T-helper 17 cell (primary cell): Measurements from ENCODE around the gene NEK7. TPM values are rescaled to one million over a fixed set of nuclear protein-coding genes. Genes with fewer than 3 reads are reported as not detected.
"Not testable (repeated sequence)": the region's sequence is repeated elsewhere in the genome, so short reads cannot be mapped to it uniquely, and the experiment has no call there.

Experiments
- ATAC-seq: fragments of 150-1000 bp; cut with Tn5 transposase; 2 replicates; pipeline ENCODE4 v1.10.0; 2021; ENCODE audit warnings: mild to moderate bottlenecking, moderate library complexity
- DNase-seq, 3 donors: peaks; one replicate each; pipeline versions ENCODE4 v3.0.0 to v3.0.0-alpha.2; 2020 to 2021
- H3K9me3 ChIP-seq: one replicate; pipeline ENCODE4 v1.7.0; 2013; ENCODE audit warnings: low read length, mild to moderate bottlenecking; ENCODE audit not compliant: control insufficient read depth, poor library complexity, severe bottlenecking
- H3K27ac Mint-ChIP-seq: one replicate; pipeline ENCODE4 v1.8.0; 2022; ENCODE audit warnings: mild to moderate bottlenecking, moderate library complexity, mixed read lengths
- H3K27me3 Mint-ChIP-seq: one replicate; pipeline ENCODE4 v1.8.0; 2022; ENCODE audit warnings: mixed read lengths
- H3K36me3 Mint-ChIP-seq: one replicate; pipeline ENCODE4 v1.8.0; 2022; ENCODE audit warnings: low read depth, mixed read lengths
- H3K4me1 Mint-ChIP-seq: one replicate; pipeline ENCODE4 v1.8.0; 2022; ENCODE audit warnings: mild to moderate bottlenecking, mixed read lengths
- H3K4me3 Mint-ChIP-seq: one replicate; pipeline ENCODE4 v1.8.0; 2022; ENCODE audit warnings: mild to moderate bottlenecking, moderate library complexity, mixed read lengths
- total RNA-seq, 4 donors: library from RNA in 2 of 4; stranded (reverse) in 2 of 4; gene quantifications; one replicate each; pipeline ENCODE4 v1.2.3 and lab custom pipeline; 2022 to 2026

NEK7 gene
- total RNA-seq, 2 donors from 2014 or later, result 42.1 to 50.4 TPM

DNA sequence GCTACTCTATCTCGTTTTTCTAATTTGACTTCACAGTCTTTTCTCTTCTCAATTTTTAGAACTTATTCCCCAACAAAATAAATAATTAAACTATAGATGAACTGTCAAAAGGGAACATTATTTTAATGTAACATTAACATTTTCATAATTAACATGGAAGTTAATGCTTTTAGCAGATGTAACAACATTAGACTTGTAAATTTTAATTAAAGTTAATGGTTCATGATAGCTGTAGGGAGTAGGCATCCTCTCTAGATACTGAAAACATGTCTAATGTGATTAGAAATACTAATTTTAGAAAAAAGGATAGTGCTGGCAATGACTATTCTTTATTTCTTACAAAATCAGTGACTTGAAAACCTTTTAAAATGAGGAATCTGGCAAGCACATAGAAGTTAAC, 32.1 kb upstream of the NEK7 start:
- no peak for ATAC-seq
- no peak for DNase-seq
- H3K4me3 Mint-ChIP-seq, result no peak overlapping the region
- peaks cover 10% of the 10 kb centered on the region for H3K27me3 Mint-ChIP-seq
- H3K36me3 Mint-ChIP-seq, result peaks cover 3% of the 10 kb centered on the region
- peaks cover 3% of the 10 kb centered on the region for H3K4me1 Mint-ChIP-seq
- no peaks in the 10 kb centered on the region for H3K9me3 ChIP-seq
- H3K27ac Mint-ChIP-seq, result no peak overlapping the region

DNA sequence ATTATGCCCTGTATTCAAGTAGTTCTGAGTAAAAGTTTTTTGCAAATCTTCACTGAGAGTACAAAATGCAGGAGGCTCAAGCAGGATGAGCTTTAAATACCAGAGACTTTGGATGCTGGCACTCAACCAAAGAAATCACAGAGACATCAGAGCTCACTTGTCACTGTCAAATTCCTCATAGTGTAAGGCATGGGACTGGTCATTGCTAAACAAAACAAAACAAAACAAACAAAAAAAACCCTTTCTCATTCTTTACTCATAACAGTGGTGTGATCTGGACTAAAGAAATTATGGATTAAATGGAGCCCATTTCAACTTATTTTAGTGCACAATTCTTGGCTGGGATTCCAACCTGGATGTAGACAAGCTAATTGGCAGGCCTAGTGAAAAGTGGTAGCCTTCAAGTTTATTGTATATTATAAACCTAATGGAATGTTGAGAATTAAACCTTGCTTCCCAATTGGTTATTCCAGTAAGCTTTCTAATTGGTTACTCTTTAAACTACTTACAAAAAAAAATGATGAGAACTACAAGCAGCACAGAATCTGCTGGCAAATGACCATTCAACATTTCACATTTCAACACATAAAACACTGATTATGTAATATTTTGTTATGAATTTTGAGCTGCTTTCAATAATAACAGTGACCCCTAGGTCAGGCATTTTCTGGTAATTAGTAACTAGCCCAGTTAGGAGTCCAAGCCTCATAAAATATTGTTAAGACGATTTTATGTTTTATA, 30.6 kb upstream of the NEK7 start:
- no peaks in the 10 kb centered on the region for H3K9me3 ChIP-seq
- Mint-ChIP-seq H3K4me3 (no peak overlapping the region), H3K36me3 (peaks cover 3% of the 10 kb centered on the region), H3K27me3 (peaks cover 10% of the 10 kb centered on the region), H3K27ac (no peak overlapping the region), H3K4me1 (peaks cover 3% of the 10 kb centered on the region)
- DNase-seq (no peak), ATAC-seq (no peak)

DNA sequence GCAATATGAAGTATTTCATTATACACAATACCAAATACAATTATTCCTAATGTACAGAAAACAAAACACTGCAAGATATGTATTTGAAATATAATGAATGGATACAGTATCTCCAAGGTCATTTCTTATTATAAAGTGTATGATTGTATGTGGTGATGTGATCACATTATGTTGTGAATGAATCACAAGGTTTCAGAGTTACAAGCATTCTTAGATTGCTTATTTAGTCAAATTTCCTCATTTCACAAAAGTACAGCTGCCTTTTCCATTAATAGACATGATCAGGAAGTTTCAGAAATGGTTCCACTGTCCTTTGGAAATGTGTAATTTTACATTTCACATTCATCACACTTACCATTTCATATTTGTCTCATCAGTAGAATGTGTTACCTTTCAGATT, 28.3 kb upstream of the NEK7 start:
- Mint-ChIP-seq H3K27me3 (peaks cover 10% of the 10 kb centered on the region), H3K4me3 (no peak overlapping the region), H3K4me1 (peaks cover 3% of the 10 kb centered on the region), H3K36me3 (peaks cover 4% of the 10 kb centered on the region), H3K27ac (no peak overlapping the region)
- DNase-seq, result no peak
- no peak for ATAC-seq
- no peaks in the 10 kb centered on the region for H3K9me3 ChIP-seq

DNA sequence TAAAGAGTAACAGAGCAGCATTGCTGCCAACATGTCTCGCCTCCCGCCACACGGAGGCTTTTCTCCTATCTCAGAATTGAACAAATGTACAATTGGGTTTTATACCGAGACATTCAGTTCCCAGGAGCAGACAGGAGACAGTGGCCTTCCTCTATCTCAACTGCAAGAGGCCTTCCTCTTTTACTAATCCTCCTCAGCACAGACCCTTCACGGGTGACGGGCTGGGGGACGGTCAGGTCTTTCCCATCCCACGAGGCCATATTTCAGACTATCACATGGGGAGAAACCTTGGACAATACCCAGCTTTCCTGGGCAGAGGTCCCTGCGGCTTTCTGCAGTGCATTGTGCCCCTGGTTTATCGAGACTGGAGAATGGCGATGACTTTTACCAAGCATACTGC, 26.7 kb upstream of the NEK7 start:
- DNase-seq, H3K36me3 Mint-ChIP-seq, H3K4me1 Mint-ChIP-seq, H3K27me3 Mint-ChIP-seq, H3K9me3 ChIP-seq, H3K4me3 Mint-ChIP-seq, ATAC-seq, H3K27ac Mint-ChIP-seq: not testable (repeated sequence)

DNA sequence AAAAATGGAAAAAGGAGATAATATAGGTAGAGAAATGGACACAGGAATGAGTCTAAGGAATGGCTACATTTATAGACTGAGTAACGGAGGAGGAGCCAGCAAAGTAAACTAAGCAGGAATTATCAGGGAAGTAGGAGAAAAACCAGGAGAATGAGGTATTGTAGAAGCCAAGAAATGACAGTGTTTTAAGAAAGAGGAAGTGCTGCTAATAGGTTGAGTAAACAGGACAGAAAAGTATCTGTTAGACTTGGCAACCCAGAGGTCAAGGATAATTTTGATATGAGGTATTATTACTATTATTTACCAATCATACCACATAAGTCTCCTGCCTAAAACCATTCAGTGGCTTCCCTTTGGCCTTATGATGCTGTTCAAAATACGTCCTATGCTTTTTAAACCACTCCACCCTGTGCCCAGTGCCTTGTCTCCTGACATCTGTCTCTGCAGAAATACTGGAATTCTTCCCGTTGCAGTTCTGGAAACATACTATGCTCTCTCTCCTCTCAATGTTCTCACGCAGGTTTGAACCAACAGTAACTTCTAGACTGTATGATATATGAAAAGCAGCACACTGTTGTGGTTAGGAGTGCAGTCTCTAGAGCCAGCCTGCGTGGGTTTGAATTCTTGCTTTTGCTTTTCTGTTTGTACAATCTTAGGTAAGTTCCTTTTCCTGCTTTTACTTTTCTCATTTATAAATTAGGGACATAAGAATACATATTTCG, 24.6 kb upstream of the NEK7 start:
- H3K36me3 Mint-ChIP-seq, result peaks cover 4% of the 10 kb centered on the region
- no peak overlapping the region for H3K27ac Mint-ChIP-seq
- DNase-seq, result no peak
- H3K4me1 Mint-ChIP-seq, result peaks cover 3% of the 10 kb centered on the region
- H3K27me3 Mint-ChIP-seq, result peaks cover 10% of the 10 kb centered on the region
- H3K9me3 ChIP-seq, result no peaks in the 10 kb centered on the region
- no peak overlapping the region for H3K4me3 Mint-ChIP-seq
- no peak for ATAC-seq

DNA sequence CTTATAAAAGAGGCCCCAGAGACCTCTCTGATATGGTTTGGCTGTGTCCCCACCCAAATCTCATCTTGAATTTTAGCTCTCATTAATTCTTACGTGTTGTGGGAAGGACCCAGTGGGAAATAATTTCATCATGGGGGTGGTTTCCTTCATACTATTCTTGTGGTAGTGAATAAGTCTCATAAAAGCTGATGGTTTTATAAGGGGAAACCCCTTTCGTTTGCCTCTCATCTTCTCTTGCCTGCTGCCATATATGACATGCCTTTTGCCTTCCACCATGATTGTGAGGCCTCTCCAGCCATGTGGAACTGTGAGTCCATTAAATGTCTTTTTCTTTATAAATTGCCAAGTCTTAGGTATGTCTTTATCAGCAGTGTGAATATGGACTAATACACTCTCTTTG, 22.5 kb upstream of the NEK7 start:
- DNase-seq (no peak), ATAC-seq (no peak)
- Mint-ChIP-seq H3K4me3 (no peak overlapping the region), H3K27me3 (no peaks in the 10 kb centered on the region), H3K4me1 (no peaks in the 10 kb centered on the region), H3K27ac (no peak overlapping the region), H3K36me3 (peaks cover 2% of the 10 kb centered on the region)
- no peaks in the 10 kb centered on the region for H3K9me3 ChIP-seq

DNA sequence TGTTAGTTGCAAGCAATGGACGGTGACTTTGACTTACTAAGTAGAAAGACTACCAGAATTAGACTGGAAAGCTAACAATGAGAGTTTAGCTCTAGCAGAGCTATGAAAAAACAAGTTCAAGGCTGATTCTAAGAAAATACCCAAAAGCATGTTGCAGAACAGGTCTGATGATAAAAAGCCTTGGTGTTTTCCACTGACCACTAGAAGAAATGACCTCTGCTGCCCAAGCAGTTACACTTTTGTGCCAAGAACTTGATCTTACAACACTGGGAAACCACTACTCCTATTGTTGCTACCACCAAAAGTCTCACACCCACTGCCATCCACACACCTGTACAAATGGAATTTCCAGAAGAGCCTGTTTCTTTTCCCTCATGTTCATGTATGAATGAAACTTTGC, 21.4 kb upstream of the NEK7 start:
- Mint-ChIP-seq H3K36me3 (peaks cover 2% of the 10 kb centered on the region), H3K4me1 (no peaks in the 10 kb centered on the region), H3K27ac (no peak overlapping the region), H3K4me3 (no peak overlapping the region), H3K27me3 (no peaks in the 10 kb centered on the region)
- H3K9me3 ChIP-seq, result no peaks in the 10 kb centered on the region
- ATAC-seq (no peak), DNase-seq (no peak)

DNA sequence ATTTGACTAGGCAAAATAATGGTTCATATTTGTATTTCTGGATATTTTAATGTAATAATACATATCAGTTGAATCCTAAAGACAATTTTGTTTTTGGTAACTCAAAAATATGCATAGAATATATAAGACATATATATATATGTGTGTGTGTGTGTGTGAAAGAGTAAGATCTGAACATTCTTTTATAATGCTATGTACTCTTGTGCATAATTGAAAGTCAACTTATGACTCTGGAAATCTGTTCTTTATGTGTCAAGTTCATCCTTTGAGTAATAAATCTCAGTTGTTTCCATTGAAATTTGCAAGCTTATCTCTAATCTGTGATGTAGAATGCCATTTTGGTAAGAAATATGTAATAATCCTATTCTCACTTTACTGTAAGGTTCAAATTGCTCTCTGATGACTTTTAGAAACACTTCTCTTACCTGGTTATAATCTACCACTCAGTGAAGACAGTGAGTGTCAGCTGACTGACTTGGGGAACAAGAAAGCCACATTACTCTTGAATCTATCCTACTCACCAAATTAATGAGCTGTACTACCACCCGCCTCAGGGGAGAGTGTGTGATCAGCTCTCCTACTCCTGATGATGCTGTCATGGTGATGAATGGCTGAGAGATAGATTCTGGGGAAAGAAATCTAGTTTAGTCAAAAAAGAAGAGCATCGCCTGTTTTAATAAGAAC, 15.0 kb upstream of the NEK7 start:
- ATAC-seq, result no peak

DNA sequence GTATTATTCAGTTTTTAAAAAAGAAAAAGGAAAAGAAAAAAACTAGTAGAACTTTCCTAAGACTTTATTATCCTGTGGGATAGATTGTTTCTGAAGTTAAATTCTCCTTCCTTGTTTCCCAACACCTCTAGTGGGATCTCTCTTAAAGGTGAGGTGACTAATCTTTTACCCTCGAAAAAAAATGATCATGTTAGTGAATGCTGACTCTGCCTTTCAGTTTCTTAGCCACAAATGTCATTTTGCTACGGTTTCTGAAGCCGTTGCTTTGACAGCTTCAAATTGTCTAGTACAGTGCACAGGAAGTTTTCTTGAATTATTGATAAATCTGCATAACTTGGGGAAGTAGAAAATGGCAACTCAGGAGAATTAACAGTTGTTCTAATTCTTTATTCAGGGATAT, 13.0 kb upstream of the NEK7 start:
- peaks cover 3% of the 10 kb centered on the region for H3K4me1 Mint-ChIP-seq
- no peaks in the 10 kb centered on the region for H3K9me3 ChIP-seq
- H3K36me3 Mint-ChIP-seq, result no peaks in the 10 kb centered on the region
- no peak overlapping the region for H3K4me3 Mint-ChIP-seq
- no peak overlapping the region for H3K27ac Mint-ChIP-seq
- no peaks in the 10 kb centered on the region for H3K27me3 Mint-ChIP-seq
- ATAC-seq (no peak), DNase-seq (no peak)

More for the DNA sequence above, 15.0 kb upstream of the NEK7 start:
- no peak overlapping the region for H3K27ac Mint-ChIP-seq
- H3K36me3 Mint-ChIP-seq, result no peaks in the 10 kb centered on the region
- H3K4me1 Mint-ChIP-seq, result peaks cover 3% of the 10 kb centered on the region
- no peaks in the 10 kb centered on the region for H3K9me3 ChIP-seq
- H3K27me3 Mint-ChIP-seq, result no peaks in the 10 kb centered on the region
- no peak for DNase-seq
- no peak overlapping the region for H3K4me3 Mint-ChIP-seq

DNA sequence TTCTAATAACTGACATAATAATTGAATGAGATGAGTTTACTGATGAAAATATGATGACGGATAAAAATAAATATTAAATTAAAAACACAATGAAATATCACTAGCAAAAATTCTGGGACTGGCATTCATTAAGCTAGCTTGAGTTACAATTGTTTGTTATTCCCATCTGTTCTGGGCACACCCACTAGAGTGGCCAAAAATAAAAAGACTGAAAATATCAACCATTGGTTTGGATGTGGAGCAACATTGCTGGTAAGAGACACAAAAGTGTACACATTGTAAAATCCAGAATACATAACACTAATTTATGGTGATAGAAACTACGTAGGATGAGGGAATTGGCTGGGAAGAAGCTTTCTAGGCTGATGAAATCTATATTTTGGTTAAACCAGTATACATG, 9.6 kb upstream of the NEK7 start:
- no peak for ATAC-seq
- H3K4me3 Mint-ChIP-seq, result no peak overlapping the region

DNA sequence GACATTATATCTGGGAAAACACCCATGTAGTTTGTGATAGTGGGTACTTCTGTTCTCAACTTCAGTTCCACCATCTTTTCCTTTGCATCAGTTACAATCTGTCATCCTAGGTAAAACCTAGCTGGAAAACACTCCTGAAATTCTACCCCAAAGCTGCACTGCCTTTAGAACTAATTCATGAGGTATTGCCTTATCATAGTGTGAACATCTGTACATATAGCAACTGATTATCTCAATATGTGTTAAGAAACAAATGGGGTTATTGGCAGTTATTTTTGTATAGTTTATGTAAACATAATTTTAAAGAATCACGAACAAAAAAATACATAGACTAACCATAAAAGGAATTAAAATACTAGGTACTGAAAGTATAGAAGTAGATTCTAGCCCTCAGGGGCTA, 6.4 kb upstream of the NEK7 start:
- Mint-ChIP-seq H3K4me3 (no peak overlapping the region), H3K36me3 (no peaks in the 10 kb centered on the region), H3K27ac (no peak overlapping the region), H3K4me1 (no peaks in the 10 kb centered on the region), H3K27me3 (no peaks in the 10 kb centered on the region)
- H3K9me3 ChIP-seq, result no peaks in the 10 kb centered on the region
- ATAC-seq (no peak), DNase-seq (no peak)

More for the DNA sequence above, 9.6 kb upstream of the NEK7 start:
- Mint-ChIP-seq H3K4me1 (peaks cover 3% of the 10 kb centered on the region), H3K27ac (no peak overlapping the region), H3K36me3 (no peaks in the 10 kb centered on the region), H3K27me3 (no peaks in the 10 kb centered on the region)
- DNase-seq, result no peak
- no peaks in the 10 kb centered on the region for H3K9me3 ChIP-seq

DNA sequence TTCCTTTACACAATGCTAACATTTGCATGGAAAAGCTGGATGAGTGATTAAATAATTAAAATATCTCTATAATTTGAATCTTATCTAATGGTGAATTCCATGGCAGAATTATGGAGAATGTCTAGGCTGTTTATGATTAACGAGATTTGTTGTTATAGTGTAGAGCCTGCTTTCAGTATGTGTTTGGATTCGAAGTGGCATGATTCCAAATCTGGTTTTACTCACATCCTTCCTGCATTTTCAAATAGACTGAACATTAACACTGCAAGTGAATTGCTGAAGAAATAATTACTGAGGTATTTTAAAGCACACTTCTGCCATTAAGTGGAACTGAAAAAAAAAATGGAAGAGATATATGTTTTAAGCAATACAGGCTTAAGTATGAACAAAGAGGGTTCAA, 5.1 kb upstream of the NEK7 start:
- H3K4me1 Mint-ChIP-seq, result peaks cover 5% of the 10 kb centered on the region
- H3K36me3 Mint-ChIP-seq, result no peaks in the 10 kb centered on the region
- DNase-seq (no peak), ATAC-seq (no peak)
- no peaks in the 10 kb centered on the region for H3K27me3 Mint-ChIP-seq
- no peak overlapping the region for H3K27ac Mint-ChIP-seq
- H3K9me3 ChIP-seq, result no peaks in the 10 kb centered on the region
- H3K4me3 Mint-ChIP-seq, result no peak overlapping the region

DNA sequence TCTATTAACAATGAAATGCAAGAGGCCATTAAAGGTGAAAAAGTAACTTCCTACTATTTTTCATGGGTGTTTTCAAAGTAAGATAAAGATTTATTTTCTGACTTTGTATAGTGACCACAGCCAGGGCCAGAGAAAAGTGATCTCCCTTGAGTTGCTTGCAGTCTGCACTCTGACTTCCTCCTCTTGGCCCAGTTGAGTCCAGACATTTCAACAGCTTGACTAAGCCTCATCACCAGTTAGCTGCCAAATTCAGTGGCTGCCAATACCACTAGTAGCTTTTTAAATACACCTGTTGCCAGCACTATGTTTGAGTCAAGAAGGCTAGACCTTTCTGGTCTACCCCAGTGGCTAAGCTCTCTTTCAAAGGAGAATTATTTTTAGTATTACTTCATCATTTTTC, 3.7 kb upstream of the NEK7 start:
- no peaks in the 10 kb centered on the region for H3K9me3 ChIP-seq
- Mint-ChIP-seq H3K4me3 (no peak overlapping the region), H3K27me3 (no peaks in the 10 kb centered on the region), H3K27ac (no peak overlapping the region), H3K36me3 (peaks cover 5% of the 10 kb centered on the region), H3K4me1 (peaks cover 12% of the 10 kb centered on the region)
- DNase-seq (no peak), ATAC-seq (no peak)
